ENCODE measurements around the gene PRDX2.
"Not testable (repeated sequence)": the region's sequence is repeated elsewhere in the genome, so short reads cannot be mapped to it uniquely, and the experiment has no call there.

Gene PRDX2

DNA sequence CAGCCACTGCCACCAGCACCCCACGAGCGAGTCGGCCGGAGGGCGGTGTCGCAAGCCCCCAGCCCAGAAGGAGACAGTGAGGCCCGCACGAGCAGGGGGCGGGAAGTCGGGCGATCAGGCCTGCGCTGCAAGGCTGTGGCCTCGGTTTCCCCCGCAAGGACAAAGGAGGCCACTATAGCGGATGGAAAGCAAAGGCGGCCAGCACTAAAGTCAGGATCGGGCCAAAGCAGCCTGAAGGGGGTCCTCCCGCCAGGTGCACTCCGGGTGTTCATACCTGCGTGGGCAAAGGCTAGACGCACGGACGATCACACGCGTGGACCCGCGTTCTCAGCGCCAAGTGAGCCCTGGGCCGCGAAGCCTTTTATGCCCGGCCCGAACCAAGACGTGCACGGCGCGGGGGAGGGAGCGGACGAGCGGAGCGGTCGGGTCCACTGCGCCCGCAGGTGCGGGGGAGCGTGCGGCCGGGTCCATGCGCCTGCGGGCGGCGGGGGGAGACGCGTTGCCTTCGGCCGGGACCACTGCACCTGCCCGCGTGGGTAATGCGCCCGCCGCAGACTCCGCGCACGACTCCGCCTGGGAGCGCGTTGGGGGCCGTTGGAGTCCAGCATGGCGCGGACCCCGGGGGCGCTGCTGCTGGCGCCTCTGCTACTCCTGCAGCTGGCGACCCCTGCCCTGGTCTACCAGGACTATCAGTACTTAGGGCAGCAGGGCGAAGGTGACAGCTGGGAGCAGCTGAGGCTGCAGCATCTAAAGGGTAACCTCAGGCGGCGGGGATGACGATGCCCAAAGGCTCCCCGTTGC is at the start of gene PRDX2, which contains the start of gene THSD8:
TSS of gene PRDX2 (minus strand) at position 335 of the 801 bp plus-strand sequence. CDS start 539 bp downstream, outside the sequence.
TSS of gene THSD8 (plus strand) at position 604 of the 801 bp plus-strand sequence. CDS start at position 607, 3 bp downstream.
- DNase-seq (ENCODE audit: low read depth in 2 of 2) = peak; percentile 73 to 79

DNA sequence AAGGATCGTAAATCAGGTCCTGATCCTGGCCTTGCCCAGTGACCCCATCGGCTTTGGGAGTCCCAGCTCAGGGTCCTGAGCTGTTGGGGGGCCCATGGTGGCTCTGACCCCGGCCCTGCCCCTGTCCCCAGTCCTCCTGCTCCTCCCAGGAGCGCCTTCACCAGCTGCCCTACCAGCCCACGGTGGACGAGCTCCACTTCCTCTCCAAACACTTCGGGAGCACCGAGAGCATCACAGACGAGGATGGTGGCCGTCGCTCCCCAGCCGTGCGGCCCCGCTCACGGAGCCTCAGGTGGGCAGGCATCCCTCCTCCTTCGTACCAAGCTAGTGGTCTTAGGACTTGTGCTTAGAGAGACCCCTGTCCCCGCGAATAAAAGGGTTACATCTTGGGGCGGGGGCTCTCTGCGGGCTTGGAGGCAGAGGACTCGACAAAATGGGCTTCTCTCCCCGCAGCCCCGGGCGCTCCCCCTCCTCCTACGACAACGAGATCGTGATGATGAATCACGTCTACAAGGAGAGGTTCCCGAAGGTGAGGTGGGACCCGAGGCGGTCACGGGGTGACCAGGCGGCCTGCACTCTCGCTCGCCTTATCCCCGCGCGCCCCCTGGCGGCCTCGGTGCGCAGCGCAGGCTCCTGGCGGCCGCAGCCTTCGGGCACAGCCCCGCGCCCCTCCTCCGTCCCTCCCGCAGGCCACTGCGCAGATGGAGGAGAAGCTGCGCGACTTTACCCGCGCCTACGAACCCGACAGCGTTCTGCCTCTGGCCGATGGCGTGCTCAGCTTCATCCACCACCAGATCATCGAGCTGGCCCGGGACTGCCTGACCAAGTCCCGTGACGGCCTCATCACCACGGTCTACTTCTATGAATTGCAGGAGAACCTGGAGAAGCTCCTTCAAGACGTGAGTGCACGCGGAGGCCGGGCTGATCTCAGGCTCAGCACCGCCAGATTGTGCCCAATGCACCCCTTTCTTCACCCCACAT is 45.8 kb upstream of the PRDX2 start:
- peak; percentile 82 to 91 for DNase-seq (ENCODE audit: low read depth in 2 of 2)

DNA sequence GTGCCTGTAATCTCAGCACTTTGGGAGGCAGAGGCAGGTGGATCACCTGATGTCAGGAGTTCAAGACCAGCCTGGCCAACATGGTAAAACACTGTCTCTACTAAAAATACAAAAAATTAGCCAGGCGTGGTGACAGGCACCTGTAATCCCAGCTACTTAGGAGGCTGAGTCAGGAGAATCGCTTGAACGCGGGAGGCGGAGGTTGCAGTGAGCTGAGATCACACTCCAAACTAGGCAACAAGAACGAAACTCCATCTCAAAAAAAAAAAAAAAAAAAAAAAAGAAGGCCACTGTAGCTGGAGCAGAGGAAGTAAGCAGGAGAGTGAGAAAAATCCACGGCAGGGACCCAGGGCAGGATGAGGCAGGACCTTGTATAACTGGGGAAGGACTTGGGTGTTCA is 45.0 kb upstream of the PRDX2 start:
- not testable (repeated sequence) for DNase-seq (ENCODE audit: low read depth in 2 of 2)

DNA sequence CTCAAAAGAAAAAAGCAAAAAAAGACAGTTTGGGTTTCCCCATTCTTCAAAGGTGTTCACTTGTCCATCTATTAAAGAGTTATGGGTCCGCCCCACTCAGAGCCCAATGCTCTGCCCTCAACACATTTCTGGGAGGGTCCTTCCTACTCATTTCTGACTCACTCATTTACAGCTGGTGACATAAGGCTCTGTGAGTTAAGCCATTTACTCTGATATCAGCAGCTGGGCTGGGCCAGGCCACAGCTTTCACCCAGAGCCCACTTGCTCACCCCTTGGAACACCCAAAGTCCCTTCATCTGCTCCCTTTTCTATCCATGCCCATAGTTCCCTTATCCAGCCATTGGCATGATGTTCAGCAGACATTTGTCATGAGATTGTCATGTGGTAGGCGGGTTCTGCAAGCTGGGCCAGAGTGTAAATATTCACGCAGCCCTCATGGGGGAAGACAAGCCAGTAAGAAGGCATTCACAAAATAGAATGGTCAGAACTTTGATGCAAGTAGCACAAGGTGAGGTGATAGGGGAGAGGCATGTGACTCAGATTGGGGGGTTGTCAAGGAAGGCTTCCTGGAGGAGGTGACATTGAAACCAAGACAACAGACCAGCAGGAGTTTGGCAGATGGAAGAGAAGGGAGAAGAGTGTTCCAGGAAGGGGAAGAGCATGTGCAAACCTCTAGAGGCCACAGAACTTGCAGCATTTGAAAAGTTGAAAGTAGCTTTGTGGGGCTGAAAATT is 42.6 kb upstream of the PRDX2 start:
- DNase-seq (ENCODE audit: low read depth in 2 of 2) = no peak

DNA sequence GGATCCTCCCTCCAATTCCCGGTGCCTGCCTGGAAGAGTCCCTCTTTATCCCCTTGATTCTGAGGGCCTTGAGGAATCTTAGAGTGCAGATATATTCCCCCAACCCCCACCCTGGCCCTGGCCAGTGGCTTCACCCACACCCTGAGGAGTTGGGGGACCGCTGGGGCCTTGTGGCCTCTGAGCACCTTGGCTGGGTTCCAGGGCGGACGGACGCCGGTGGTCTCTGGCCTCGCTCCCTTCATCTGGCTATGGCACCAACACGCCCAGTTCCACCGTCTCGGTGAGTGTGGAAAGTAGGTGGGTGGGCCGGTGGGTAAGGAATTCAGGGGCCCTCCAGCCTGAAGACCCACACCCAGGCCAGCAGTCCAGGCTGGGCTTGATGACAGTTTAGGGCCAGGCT is 41.7 kb upstream of the PRDX2 start:
- DNase-seq (ENCODE audit: low read depth in 2 of 2) = no peak

DNA sequence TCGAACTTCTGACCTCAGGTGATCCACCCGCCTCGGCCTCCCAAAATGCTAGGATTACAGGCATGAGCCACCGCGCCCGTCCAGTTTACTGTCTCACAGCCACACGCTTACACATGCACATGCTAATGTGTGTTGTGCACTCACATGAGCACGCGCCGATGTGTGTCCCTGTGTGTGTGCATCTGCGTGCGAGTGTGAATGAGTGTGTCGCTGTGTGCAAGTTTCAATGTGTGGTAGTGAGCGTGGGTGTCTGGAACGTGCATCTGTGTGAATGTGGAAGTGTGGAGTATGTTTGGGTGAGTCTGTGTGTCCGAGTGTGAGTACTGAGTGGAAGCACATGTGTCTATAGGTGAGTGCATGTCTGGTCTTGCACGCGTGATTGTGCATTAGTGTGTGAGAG is 40.9 kb upstream of the PRDX2 start:
- DNase-seq (ENCODE audit: low read depth in 2 of 2) = no peak

DNA sequence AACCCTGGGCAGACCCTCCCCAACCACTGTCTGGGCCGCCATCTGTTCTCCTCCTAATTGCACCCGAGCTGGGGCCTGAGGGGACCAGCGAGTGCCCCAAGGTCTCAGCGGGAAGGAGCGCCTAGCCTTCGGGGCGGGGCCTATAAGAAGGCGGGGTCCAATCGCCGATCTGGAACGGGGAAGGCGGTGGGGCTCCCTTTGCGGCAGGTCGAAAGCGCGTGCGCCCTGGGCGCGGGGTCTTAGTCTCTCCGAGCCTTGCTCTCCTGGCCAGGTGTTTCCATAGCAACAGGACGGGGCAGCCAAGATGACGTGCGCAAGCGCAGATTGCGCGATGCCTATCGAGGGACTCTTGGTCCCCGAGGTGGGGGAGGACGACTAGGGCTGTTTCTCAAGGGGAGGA is 39.5 kb upstream of the PRDX2 start:
- no peak for DNase-seq (ENCODE audit: low read depth in 2 of 2)

DNA sequence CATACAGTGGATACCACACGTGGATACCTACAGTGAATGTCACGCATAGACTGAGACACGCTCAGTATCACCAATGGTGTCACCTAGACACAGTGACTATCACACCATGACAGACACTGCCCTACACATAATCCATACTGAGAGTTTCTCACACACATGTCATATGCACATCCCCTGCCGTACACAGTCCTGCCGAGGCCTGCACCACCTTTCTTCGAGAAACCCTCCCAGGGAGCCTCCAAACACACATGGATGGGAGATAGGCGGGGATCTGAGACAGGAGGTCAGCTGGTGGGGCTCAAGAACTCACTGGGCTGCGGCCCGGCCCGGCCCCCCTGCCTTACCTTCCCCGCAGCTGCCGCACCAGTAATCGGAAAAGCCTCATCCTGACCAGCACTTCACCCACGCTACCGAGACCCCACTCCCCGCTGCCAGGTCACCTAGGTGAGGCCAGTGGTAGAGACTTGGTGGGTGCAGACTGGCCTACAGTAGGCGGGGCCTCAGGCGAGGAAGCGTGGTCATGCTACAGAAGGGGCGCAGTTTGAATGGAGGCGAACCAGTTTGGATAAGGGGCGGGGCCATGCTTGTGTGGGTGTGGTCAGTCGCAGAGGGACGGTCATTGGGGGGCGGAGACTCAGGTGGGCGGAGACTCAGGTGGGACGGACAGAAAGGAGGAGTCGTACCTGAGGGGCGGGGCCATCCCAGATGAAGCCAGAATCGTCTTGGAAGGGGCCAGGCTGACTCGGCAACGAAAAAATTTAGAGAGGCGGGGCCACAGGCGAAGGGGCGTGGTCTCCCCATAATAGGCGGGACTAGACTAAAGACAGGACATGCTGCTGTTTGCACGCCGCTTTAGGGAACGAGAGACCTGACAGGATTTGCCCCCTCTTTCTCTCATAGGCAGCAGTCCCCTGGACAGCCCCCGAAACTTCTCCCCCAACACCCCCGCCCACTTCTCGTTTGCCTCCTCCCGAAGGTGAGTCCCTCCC is 38.8 kb upstream of the PRDX2 start:
- peak; percentile 48 to 73 for DNase-seq (ENCODE audit: low read depth in 2 of 2)

DNA sequence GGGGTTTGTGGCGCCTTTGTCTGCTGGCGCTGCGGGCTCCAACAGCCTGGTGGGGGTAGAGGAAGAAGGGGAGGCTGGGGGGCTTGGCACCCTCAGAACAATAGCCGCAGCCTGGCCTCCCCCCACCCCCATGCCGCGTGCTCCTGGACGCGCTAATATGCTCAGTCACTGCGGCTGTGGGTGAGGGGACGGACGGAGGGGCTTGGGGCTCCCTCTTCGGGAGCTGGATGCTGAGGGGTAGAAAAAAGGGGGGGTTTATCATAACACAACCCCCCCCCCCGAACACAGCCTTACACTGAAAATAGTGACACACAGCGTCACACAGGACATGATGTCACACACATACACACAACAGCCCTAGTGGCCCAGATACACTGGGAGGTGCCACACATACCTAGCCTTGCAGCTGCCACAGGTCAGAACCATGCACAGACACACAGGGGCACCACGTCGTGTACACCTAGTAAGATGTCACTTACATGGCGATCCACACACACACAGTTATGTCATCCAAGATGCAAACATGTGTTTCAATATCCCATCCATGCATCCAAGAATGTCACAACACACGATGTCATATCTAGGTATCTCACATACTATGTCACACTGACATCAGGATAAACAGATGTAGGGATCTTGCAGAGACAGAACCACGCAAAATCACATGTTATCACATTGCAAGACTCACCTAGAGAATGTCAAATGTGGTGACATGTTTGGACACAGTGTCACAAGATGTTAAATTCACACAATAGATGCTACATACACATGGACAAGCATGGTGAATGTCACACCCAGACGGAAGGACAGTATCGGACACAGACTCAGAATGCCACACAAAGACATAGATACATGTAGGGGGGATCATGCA is 37.5 kb upstream of the PRDX2 start:
- DNase-seq (ENCODE audit: low read depth in 2 of 2) = no peak

DNA sequence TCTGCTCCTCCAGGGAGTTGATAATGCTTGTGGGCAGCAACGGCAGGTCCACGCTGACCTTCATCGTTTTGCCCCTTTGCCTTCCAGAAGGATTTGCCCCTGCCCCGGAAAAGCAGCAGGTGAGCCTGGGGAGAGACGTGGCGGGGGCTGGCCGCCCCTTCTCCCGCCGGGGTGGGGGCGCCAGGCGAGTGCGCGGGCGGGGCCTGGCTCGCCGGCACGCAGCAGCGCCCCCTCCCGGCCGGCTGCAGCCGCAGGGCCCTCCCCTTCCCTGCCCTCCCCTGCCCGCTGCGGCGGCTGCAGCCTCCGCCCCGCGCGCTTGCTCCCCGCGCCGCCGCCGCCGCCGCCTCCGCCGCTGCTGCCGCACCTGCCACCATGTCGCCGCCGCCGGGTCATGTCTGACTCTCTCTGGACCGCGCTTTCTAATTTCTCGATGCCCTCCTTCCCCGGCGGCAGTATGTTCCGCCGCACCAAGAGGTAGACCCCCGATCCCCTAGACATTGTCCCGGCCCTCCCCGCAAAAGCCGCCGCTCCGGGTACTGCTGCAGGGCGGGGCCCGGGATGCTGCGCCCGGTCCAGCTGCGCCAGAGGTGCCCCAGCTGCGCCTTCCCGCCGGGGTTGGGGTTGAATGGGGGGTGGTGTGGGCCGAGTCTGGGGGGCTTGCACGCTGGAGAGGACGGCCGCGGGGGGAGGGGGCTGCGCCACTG is 36.7 kb upstream of the PRDX2 start, which contains the start of gene MAST1:
TSS of gene MAST1 (plus strand) at position 334 of the 704 bp plus-strand sequence. CDS start at position 392, 58 bp downstream.
- DNase-seq (ENCODE audit: low read depth in 2 of 2) = peak; percentile 55 to 56

DNA sequence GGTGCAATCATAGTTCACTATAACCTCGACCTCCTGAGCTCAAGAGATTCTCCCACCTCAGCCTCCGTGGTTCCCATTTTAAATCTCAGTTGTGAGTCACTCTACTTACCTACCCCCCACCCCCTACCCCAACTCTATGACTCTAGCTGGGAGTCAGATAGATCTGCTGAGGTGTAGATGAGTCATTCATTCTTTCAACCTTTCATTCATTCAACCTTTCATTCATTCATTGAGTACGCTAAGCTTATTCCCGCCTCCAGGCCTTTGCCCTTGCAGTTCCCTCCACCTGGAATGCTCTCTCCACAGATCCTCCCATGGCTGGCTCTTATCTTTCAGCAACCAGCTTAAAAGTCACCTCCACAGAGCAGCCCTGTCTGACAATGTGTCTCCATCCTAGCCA is 35.6 kb upstream of the PRDX2 start:
- DNase-seq (ENCODE audit: low read depth in 2 of 2) = no peak

DNA sequence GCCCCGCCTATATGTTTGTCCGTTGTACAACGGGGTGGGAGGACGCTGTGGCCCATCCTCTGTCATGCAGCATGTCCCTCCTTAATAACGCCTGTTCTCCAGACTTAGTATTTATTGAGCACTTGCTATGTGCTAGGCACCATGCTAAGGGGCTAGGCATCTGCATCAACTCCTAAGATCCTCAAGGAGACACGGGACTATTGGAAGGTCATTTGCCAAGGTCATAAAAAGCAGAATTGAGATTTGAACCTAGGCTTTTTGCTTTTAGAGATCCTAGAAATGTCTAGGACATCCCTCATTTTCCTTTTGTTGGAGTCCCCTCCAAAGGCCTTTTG is 34.9 kb upstream of the PRDX2 start:
- no peak for DNase-seq (ENCODE audit: low read depth in 2 of 2)

DNA sequence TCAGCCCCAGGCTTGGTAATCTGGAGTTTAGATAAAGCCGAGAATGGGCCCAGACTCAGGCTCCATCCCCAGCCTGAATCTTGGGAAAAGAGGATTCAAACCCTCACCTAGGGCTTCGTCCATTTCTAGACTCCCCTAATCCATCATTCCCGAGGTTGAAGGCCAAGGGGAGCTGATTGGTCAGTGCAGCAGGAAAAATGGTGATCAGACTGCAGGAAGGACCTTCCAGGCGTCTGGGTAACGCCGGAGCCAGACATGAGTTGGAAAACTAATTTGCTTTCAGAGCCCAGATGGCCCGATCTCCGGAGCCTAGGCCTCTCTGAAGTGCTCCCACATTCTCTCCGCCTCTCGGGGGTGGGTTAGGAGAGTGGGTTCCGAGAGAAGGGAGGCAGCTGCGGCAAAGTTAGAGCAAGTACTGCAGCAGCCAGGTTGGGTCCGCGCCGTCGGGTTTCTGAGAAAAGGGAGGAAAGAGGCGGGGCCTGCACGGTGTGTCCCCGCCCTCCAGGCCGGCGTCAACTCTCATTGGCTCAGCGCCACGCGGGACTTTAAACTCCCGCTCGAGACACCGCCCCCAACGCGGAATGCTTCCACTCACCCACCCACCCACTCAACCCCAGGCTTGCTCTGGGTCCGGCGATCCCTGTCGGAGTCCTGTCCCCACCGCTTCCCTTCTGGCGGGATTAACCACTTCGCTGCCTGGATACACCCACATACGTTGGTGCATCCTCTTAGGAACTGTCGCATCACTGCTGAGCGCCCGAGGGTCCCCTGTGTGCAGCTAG is 33.6 kb upstream of the PRDX2 start:
- no peak for DNase-seq (ENCODE audit: low read depth in 2 of 2)

DNA sequence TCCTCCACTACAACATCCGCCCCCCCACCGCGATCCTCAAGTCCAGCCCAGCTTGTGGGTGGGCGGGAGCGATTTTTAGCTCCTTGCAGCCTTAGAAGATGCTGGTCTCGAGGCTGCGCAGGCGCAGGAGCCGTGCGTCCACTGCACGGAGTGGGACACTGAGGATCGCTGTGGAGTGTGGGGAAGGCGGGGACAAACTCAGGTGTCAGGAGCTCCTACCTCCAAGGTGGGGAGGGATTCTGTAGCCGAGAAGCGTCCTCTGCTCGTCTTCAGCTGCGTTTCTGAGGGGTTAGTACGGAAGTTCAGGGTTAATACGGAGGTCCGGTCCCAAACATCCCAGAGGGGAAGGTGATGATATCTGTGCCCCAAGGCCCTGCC is 33.0 kb upstream of the PRDX2 start, which contains the start of gene RTBDN:
TSS of gene RTBDN (minus strand) at position 14 of the 378 bp plus-strand sequence. CDS start 4,600 bp downstream, outside the sequence.
- no peak for DNase-seq (ENCODE audit: low read depth in 2 of 2)

DNA sequence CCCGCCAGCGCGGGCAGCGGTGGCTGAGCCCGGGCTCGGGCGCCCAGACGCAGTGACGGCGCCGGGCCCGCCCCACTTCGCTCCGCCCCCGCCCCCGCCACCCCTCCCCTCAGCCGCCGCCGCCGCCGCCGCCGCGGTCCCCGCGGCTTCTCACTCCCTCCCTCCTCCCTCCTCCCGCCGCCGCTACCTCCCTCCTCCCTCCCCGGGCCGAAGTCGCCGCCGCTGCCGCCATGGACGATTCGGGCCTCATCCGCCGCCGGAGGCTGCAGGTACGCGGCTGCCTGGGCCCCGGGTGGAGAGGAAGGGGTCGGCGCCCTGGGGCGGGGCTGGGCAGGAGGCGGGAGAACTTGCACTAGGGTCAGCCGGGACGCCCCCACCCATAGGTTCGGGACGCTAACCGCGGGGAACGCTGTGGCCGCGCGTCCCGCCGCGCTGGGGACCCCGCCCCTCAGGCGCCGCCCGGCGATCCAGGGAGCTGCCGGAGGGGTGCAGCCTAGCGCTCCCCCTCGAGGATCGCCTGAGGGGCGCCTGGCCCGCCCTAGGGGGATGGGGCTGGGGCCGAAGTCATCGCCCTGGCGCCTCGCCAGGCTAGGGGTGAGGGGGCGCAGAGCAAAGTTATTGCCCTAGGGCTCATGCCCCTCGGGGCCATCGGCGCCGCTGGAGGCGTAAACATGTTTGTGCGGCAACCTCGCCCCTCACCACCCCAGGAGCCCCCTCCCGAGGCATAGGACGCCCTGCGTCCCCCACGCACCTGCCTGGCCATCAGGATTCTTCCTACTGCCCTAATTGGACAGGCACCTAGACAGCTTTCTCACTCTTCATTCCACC is 32.4 kb upstream of the PRDX2 start:
- DNase-seq (ENCODE audit: low read depth in 2 of 2) = no peak

DNA sequence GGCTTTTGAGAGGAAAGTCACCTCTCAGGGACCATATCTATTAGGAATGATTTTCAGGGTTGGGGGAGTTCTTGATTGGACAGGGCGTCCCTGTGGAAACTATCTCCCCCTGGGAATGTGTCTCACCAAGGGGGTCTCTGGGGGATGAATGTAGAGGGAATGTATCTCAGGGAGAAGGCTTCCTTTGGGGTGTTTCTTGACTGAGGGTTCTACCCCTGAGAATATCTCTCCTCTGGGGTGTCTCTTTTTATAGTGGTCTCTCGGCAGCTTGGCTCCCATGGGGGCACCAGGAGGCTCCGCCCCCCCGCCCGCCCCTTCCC is 31.8 kb upstream of the PRDX2 start:
- no peak for DNase-seq (ENCODE audit: low read depth in 2 of 2)

DNA sequence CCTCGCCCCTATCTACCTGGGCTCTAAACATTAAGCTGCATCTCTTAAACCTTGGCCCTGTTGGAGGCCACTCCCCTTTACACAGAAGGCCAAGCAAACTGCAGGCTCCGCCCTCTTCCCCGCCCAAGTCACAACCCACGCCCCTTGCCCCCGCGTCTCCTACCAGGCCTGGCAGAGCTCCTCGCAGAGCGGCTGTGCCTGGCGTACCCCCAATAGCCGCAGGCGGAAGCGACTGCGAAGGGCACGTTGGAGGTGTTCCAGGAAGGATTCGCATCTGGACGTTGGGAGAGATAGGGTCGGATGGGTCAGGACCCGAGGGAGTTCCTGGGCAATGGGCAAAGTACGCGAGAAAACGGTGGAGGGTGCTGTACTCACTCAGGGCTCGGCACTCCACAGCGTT is 26.9 kb upstream of the PRDX2 start:
- DNase-seq (ENCODE audit: low read depth in 2 of 2) = no peak
